GM19099 (cell line): ENCODE measurements around the gene C11orf87.

Experiments
- POLR2A ChIP-seq: IDR thresholded peaks from 3 replicates; pipeline ENCODE4 v1.6.1; 2011; ENCODE audit warnings: low read depth; ENCODE audit not compliant: insufficient read length; ENCODE audit errors: extremely low read depth

Gene C11orf87

DNA sequence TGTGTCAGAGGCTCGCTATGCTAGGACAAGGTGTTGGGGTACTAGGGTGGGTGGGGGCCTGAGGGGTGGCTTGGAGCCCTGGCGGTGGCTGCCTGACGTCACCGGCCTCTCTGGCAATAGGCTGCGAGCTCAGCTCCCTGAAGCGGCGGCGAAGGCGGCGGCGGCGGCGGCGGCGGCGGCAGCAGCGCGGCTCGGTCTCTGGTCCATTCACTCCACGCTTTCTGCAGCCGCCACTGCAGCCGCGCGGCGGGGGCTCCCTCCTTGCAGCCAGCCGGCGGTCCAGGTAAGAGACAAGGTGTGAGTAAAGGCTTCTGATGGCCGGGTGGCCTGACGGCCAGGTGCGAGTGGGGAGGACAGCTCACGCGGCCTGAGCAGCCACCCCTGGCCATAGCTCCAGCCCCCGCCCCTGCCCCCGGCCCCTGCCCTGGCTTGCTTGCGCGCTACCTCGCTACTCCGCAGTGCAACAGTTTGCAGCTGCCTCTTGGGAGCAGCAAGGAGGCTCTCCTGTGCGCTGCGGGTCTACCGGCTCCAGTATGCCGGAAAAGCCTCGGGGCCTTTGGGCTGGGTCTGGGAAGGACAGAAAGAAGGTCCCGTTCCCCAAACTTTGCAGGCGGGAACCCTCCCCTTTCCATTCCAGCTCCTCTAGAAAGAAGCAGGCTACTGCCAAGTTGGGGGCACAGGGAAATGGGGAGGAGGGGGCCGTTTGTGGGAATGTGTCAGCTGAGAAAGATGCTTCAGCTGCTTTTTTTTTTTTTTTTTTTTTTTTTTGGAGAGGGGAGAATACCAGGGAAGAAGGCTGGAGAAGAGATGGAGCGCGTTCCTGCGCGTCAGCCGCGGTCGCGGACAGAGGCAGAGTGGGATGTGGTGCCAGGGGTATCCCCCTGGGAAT is at the start of gene C11orf87:
Gene C11orf87 (plus strand): TSS at position 210 of the 889 bp plus-strand sequence. CDS start 1,444 bp downstream, outside the sequence.
- no peak for TF ChIP-seq POLR2A

DNA sequence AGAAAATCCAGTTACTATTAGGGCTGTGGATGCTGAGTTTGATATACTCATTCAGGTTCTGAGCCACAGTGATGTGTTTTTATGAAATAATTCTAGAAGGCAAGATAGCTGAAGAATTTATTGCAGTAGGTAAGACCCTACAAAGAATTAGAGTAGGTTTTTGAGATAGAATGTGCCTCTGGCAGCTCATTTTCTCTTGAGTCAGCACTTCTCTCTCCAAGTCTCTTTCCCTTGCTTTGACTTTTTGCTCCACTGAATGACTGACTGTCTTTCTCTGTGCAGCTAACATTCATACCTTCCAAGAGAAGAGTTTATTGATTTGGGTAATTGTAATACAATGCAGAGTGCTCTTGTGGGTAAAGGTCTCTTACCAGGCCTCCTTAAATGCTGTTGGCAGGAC is 48.0 kb upstream of the C11orf87 start:
- no peak for TF ChIP-seq POLR2A

DNA sequence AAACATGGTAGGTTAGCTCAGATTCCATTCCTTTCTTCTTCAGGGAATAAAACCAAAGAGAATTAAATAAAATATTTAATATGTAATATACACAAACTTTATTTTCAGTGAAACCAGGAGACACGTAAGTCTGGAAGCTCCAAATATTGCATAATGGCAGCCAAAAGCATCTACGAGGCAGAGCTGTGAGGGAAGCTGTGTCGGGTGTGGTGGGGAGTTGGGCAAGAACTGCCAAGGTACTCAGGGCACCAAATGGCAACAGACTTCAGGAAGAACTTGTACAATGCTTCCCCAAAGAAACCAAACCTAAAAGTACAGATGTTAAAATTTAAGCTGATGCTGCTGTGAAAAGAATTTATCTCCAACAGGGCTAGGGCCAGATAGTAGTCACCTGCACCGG is 47.5 kb upstream of the C11orf87 start:
- TF ChIP-seq POLR2A = no peak

DNA sequence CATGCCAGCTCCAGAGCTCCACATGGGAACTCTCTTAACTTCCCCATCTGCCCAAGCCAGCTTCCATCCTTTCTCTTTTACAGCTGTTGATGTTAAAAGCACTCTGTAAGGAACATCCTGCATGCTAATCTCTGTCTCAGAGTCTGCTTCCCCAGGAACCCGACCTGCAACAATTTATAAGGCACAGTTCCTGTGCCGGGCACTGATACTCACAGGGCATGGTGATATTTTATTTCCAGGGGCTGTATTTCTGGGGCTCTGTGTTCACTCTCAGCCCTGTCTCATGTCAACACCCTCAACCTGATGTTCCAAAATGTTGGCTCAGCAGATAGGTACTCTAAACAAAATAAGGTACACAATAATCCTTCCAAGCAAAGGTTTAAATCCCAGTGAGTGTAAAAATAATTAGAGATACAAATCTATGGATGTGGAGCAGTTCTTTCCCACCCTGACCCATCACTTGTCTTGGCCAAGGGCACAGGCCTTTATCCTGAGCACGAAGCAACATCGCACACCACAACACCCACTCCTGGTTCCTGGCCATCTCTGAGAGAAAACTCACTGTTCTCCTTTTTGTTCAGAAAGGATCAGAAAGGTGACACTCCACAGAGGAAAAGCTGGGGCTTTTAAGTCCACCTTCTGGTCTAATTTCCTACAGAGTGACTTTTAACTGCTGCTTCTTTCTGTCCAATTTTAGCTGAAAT is 44.8 kb upstream of the C11orf87 start:
- no peak for TF ChIP-seq POLR2A

DNA sequence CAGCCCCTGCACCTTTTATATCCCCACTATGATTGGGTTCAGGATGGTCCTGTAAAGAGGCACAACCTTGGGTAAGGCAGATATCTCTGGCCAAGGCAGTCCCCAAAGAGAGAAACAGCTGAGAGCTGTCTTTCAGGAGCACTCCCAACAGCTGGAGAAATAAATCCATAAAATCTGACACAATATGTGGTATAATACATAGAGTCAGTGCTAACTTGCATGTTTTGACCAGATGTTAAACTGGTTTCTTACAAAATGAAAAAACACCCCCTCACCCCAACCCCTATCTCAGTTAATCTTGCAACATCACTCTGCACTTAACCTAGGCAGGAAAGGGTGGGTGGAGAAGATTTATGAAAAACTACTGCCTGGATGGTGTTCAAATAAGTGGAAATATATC is 44.0 kb upstream of the C11orf87 start:
- no peak for TF ChIP-seq POLR2A

DNA sequence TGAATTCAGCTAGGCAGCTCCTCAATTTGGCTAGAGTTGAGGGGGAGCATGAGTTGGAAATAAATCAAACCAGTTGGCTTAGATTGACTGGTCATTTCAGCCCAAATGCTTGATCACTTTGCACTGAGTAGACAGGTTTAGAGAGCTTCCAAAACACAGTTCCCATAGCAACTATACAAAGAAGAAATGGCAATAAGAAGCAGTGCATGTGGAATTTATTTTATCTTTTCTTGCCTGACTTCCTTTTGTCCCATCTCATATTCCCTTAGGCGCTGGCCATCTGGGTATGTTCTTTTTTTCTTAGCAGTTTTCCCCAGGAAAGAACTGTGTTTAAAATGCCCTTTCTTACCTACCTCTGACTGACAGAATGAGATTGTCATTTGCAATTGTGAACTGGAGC is 38.7 kb upstream of the C11orf87 start:
- TF ChIP-seq POLR2A = no peak

DNA sequence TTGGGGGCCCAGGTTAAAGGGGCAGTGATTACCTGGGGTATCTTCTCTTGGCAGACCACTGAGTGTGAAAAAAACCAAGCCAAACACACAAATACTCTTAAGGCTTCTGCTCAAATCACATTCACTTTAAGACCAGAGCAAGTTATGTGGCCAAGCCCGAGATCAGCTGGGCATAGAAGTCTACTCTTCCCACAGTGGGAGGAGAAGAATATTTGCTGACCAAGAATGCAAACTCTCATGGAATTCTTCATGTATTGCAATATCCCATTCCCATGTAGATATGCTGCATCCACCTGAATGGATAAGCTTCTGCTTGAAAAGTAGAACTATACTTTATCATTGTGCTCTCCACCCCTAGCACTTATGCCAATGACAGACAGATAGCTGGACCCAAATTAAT is 37.1 kb upstream of the C11orf87 start:
- TF ChIP-seq POLR2A = no peak

DNA sequence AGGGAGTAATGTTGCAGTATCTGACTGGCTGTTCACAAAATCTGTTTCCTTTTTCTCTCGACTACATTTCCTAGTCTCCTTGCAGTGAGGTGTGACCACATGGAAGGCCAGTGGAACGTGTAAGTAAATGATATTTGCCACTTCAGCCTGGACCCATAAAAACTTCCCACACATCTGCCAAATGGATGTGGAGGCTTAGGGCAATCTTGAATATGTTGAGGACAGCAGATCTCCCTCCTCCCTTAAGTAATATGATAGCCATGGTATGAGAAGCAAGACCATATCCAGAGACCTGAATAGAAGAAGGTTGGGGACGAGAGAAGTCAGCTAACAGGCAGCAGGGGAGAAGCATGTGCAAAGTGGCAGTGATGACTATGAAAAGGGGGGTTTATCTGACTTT is 33.0 kb upstream of the C11orf87 start:
- TF ChIP-seq POLR2A = no peak

DNA sequence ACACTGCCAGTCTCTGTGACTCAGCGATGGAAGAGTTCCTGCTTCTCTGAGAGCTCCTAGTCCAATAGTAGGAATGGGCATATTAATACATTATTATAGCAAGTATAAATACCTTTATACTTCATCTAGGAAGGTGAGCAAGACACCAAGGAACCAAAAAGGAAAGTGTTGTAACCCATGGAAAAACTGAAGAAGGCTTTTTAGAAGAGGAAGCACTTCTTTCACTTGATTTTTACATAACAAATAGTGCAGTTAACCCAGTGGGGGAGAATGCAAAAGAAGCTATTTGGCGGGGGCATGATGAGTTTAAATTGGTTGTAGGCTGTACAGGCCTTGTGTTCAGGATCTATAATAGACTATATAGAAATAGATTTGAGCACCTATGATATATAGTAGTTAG is 31.2 kb upstream of the C11orf87 start:
- no peak for TF ChIP-seq POLR2A

DNA sequence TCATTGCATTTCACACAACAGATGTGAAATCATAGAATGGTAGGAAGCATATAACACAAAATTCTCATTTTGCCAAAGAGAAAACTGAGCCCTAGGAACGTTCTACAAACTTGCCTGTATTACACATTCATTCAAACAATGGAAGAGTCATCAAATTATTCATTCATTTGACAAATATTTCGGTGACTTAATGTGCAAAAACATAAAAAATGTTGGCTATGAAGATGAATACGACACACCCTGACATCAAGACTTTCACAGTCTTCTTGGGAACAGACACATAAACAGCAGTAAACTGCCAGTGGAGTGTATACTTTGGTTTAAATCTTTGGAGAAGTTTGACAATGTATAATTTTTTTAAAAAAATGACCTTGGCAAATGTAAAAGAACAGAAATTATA is 20.4 kb upstream of the C11orf87 start:
- no peak for TF ChIP-seq POLR2A

DNA sequence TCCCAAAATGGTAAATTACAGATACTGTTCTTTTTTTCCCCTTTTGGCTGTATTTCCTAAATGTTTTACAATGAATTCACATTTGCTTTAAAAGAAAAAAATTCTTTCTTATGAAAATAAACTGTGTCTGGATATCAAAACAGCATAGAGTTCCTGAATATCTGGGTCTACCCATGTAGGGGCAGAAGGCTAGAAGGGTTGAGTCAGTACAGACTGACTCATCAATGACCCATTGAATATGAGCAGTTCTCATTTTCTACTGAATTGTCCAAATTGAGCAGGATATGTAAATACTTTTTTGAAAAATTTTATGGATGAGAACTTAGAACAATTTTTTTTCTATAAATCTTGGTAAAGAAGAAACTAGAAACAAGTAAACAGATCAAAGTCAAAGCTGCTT is 16.3 kb upstream of the C11orf87 start:
- no peak for TF ChIP-seq POLR2A

DNA sequence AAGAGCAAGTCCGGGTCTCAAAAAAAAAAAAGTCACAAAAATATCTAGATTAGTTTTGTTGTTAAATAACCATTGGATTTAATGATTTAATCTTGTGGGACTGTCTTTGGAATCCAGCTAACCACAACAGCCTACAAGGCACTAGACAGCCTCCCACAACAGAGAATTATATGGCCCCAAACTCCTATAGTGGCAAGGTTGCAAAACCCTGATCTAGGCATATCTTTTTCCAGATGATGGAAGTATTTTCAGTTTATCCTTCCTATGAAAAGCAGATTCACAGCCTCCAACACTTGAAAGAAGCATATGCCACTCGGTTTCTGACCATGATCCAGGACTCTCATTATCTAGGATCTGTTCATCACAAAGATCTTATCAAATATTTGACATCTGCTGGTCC is 5.4 kb upstream of the C11orf87 start:
- no peak for TF ChIP-seq POLR2A

DNA sequence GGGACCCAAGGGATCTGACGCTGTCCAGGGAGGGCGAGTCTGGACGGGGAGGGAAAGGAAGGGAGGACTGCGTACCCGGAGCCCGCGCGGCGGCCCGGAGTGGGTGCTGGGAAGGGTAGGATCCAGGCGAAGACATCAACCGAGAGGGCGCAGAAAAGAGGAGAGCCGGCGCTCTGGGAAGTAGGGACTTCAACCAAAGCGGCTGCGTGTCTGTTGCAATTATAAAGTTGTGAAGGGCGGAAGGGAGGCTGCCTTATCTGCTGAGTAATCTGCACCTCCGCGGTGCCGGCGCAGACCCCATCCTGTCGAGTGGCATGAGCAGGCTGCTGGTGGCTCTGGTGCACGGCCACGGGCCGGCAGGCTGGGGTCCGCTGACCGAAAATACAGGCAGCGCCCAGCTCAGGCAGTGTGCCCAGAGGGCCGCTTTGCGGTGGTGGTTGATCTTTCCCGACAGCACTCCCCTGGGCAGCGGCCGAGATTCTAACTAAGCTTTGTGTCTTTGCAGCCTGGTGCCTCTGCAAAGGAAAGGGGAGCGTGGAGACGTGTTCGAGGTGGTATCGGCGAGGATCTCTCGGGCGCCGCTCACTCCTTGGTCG is 978 bp downstream of the C11orf87 start:
- no peak for TF ChIP-seq POLR2A

DNA sequence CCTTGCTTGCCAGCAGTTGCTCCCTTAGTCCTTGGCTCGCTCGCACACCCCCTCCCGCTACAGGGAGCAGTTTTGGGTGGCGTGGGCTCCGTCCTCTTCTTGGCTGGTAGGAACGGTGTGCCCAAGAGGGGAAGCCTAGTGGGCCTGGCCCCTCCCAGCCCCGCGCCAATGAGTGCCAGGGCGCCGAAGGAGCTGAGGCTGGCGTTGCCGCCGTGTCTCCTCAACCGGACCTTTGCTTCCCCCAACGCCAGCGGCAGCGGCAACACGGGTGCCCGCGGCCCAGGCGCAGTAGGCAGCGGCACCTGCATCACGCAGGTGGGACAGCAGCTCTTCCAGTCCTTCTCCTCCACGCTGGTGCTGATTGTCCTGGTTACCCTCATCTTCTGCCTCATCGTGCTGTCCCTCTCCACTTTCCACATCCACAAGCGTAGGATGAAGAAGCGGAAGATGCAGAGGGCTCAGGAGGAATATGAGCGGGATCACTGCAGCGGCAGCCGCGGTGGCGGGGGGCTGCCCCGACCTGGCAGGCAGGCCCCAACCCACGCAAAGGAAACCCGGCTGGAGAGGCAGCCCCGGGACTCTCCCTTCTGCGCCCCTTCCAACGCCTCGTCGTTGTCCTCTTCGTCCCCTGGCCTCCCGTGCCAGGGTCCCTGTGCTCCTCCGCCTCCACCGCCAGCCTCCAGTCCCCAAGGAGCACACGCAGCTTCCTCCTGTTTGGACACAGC is 1.6 kb downstream of the C11orf87 start:
- no peak for TF ChIP-seq POLR2A

DNA sequence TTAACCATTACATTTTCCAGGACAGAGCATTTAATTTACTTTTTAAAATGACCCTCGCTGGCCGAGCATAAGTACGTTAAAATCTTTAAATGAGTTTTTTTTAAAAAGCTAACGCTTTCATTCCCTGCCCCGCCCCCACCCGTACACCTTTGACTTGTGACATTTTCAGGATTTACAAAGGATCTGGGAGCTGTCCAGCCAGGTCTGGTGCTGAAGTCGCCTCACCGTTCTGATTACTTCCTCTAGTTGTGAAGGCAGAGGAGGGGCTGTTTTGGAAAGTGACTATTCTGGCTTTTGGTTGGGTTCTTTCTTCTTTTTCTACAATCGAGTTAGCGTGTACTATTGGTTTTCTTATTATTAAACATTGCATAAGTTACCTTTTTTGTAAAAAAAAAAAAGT is 2.9 kb downstream of the C11orf87 start:
- TF ChIP-seq POLR2A = no peak
